HG02678 (cell line): Measurements from ENCODE around the gene TCF25.
"Not testable (repeated sequence)": the region's sequence is repeated elsewhere in the genome, so short reads cannot be mapped to it uniquely, and the experiment has no call there.

Source experiments
- ATAC-seq: cut with Tn5 transposase; IDR thresholded peaks from one replicate; pipeline ENCODE4 v1.9.1; 2021; ENCODE audit warnings: mild to moderate bottlenecking, moderate library complexity; ENCODE audit not compliant: unreplicated experiment

TCF25 gene

DNA sequence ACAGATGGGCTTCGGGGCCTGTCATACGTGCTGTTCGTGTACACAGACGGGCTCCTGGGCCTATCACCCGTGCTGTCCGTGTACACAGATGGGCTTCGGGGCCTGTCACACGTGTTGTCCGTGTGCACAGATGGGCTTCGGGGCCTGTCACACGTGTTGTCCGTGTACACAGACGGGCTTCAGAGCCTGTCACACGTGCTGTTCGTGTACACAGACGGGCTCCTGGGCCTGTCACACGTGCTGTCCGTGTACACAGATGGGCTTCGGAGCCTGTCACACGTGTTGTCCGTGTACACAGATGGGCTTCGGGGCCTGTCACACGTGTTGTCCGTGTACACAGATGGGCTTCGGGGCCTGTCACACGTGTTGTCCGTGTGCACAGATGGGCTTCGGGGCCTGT, 5.7 kb downstream of the TCF25 start:
- ATAC-seq, result not testable (repeated sequence)

DNA sequence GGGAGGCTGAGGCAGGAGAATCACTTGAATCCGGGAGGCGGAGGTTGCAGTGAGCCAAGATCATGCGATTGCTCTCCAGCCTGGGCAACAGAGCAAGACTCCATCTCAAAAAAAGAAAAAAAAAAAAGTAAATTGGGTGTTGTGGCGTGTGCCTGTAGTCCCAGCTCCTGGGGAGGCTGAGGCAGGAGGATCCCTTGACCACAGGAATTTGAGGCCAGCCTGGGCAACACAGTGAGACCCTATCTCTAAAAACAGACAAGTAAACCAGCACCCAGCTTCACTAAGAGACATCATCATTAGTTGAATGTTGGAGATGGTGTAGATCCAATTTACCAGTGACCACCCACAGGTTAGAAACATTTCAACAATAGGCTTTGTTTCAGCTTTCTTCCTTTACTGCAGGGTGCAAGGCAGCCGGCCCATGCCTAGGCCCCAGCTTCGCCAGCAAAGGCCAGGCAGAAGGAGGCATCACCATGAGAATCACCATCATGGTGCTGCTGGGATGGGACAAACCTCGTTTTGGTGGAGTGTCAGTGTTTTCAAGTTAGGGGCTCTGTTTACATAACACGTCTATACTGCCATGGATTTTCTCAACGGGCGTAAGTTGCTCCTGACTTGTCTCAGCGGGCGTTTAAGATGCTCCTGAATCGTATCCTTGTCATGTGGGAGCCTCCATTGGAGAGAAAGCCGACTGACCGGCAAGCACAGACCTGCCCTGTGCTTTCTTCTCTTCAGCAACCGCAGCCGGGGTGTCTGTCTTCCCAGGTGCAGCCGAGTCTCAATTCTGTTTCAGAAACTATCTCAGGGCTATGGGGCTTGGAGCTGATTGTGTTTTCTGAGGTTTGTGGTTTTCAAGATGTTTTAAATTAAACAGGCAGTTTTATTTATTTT, 7.3 kb downstream of the TCF25 start:
- ATAC-seq, result no peak

DNA sequence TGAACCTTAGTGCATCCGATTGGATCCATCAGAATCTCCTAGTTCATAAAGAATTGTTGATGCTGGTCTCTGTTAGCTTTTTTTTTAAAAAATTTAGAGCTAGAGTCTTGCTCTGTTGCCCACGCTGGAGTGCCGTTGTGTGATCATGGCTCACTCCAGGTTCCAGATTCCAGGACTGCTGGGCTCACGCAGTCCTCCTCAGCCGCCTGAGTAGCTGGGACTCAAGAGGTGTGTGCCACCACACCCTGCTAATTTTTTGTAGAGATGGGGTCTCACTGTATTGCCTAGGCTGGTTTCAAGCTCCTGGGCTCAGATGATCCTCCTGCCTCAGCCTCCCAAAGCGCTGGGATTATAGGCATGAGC, 8.0 kb downstream of the TCF25 start:
- ATAC-seq, result no peak

DNA sequence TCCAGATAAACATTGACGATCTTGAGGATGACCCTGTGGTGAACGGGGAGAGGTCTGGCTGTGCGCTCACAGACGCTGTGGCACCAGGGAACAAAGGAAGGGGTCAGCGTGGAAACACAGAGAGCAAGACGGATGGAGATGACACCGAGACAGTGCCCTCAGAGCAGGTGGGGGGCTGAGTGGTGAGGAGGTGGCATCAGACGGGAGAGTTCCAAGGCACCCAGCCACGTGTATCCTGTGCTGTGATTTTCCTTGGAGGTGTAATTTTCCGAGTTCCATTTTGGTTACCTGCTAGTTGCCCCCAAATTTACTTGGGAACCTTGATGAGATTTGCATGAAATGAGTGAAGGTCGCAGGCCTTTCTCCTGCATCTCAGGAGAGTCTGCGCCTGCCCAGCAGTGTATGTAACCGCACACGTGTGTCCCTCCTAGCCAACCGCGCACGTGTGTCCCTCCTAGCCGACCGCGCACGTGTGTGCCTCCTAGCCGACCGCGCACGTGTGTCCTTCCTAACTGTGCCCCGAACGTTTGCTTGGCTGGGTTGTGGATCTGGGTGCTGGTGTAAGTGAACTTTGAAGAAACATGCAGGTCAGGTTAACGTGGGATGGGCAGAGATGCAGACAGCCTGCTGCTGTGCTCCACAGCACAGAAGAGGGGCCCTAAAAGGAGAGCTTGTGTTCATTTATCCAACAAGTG, 10.1 kb downstream of the TCF25 start:
- no peak for ATAC-seq

DNA sequence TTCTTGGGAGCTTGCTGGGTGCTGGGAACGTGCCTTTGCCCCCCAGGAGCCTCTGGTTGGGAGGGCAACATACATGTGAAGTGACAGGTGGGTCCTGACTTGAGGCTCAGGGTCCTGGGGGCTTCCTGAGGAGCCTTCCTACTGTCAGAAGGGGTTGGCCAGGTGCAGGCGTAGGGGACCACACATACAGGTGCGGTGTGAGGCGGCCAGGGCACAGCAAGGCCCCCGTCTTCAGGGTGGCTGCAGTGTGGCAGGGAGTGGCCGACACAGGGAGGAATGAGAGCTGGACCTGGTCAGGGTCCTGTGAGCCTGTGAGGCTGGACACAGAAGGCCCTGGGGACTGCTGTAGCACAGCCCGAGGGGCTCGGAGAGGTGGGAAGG, 10.6 kb downstream of the TCF25 start:
- ATAC-seq, result no peak

DNA sequence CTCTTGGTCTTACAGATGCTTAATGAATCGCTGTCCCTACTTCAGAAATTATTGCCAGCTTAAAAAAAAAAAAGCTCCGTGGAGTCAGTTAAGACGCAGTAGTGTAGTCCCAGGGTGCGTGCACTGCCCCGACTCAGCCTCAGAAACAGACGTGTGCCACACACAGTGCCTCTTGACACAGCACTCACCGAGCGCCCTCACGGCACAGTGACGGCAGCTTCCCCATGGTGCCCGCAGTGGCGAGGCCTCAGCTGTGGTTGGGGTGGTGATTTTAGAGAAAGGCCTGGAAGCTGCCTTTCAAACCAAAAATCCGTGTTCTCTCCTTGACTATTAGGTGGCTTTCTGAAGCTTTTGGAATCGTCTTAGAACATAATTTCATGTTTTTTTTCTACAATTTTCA, 13.9 kb downstream of the TCF25 start:
- no peak for ATAC-seq

DNA sequence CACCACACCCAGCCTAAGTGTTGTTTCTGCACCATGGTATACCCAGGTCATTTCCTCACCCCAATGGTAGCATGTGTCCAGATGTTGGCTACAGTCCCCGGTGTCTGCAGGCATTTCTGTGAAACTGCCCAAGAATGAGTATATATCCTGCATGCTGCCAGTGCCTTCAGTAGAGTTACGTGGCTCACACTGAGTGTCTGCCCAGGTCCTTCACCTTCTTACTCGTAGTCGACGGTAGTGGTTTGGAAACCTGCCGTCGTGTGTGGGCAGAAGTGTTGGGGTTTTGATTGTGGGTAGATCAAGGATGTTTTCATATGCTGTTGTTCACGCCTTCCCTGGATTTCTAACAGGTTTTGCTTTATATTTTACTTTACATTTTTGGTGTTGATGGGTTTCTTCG, 16.8 kb downstream of the TCF25 start:
- ATAC-seq, result no peak

DNA sequence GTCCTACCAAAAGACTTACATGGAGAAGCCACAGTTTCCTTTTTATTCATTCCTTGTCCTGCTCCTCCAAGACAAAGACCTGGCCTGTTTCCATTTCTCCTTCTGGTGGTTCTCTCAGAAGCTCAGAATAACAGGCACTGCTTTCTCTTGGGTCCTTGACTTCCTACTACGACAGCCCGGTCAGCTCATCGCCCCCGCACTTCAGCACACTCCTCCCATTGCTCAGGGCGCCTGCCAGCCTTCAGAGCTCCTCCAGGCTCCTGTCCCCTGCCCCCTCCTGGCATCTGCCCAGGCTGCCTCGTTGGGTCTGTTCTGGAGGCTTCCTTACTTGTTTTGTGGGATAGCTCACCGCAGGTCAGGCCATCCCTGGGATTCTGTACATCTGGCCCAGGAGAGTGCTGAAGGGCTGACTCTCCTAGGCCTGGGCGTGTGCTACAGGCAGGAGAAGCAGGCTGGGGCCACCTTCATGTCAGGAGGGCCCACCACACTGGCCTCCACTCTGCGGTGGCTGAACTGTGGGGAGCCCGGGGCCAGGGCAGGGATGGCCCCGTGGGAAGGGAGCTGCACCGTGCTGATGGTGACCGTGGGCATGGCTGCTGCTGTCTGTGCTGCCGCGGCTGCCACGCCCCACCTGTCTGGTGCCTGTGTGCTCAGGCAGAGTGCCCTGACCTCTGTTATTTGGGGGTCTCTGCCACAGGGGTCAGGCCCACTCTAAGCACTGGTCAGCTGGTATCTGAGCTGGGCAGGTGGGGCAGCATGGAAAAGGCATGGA, 17.7 kb downstream of the TCF25 start:
- no peak for ATAC-seq

DNA sequence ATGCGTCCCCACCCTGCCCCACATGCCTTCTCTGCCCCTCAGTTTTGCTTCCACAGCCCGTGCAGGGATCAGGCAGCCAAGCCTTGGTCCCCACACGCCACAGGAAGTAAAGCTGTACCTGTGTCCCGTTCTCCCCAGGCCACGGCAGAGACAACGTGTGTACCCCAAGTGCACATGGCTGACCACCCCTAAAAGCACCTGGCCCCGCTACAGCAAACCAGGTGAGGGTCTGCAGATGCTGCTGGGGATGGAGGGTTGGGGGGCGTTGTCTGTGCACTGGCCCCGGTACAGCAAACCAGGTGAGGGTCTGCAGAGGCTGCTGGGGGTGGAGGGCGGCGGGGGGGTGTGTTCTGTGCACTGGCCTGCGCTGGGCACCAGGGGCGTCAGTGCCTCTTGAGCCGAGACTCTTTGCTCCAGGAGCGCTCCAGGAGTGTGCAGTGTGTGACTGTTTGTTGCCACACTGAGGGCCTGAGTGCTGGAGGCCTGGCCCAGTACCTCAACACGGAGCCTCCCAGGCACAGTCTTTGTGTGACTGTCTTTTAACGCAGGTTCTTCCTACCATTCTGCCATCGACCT, 18.8 kb downstream of the TCF25 start:
- ATAC-seq, result no peak

DNA sequence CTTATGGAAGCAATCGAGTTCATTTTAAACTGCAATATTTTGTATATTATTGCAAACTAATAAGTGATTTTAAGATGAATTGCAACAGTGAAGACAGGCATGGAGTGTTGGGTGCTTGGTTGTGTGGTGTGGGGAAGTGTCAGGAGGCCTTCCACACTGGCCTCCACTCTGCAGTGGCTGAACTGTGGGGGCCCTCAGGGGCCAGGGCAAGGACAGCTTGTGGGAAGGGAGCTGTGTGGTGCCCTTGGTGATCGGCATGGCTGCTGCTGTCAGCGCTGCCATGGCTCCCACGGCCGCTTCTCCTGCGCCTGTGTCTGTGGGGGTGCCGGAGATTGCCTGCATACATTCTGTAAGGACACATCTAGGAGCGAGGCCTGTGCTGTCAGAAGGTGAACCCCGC, 19.2 kb downstream of the TCF25 start:
- ATAC-seq, result no peak

DNA sequence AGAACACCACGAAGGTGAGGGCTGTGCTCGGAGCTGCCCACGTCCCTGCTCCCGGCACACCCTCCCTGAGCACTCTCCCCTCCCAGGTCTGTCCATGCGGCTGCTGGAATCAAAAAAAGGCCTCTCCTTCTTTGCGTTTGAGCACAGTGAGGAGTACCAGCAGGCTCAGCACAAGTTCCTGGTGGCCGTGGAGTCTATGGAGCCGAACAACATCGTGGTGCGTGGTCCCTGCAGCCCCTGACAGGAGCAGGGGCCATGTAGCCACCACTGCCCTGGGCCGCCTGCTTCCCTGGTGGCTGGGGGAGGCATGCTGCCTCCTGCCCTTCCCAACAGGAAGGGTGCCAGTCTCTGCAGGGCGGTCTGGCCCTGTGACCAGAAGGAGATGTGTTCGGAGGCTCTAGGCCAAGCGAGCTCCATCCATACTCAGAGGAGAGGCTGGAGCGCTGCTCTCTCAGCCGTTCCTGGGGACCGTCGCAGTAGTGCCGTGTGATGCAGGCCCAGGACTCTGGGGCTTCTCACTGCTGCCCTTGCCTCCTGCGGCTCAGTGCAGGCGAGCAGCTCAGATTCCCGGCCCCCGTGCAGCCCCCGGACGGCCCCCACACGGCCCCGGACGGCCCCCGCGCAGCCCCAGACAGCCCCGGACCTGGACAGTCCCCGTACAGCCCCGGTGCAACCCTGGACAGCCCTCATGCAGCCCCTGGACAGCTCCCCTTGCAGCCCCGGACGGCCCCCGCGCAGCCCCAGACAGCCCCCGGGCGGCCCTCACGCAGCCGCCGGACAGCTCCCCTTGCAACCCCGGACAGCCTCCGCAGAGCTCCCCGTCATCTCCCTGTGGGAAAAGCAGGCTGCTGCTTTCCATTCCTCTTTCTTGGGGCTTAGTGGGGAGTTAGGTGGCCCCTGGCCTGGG, 20.5 kb downstream of the TCF25 start:
- ATAC-seq, result no peak

DNA sequence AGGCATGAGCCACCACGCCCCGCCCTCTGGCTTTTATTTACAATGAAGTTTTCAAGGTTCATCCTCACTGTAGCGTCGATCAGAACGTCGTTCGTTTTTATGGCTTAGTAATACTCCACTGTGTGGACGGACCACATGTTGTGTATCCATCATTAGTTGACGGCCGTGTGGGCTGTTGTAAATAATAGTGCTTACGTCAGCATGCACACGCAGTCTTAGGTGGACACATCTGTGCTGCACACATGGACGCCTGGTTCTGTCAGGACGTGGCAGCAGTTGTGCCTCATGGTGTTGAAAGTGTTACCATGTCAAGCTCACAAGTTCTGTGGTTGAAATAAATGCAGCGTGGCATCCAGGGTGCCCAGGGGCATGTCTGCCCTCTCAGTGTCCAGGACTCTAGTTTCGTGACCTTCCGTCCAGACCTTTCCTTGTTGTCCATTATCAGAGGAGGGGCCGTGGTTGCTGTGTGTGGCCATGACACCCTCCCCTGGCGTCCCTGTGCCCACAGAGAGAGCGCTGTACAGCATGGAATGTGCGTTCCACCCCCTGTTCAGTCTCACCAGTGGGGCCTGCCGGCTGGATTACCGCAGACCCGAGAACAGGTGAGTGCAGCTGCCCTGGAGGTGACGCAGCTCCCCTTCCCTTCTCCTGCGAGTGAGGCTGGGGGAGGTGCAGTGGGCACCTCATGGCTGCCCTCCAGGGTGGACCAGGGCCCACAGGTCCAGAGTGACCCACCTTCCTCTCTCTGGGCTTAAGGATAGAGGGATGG, 22.3 kb downstream of the TCF25 start:
- no peak for ATAC-seq

DNA sequence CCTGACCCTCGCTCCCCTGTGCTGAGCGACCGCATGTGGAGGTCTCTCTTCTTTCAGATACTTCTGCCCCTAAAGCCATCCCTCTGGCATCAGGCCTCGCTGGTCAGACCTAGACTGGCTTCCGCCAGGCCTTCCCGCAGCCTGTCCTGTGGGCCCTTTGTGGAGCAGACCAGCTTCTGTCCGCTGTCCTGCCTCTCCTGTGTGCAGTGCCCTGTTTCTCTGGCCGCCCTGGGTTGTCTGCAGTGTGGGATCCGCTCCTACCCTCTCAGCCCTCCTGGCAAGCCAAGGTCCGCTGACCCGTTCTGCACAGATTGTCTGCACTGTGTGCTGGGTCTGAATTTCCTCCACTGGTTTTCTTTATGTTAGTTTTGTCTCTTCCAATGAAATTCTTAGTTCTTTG, 23.8 kb downstream of the TCF25 start:
- no peak for ATAC-seq

DNA sequence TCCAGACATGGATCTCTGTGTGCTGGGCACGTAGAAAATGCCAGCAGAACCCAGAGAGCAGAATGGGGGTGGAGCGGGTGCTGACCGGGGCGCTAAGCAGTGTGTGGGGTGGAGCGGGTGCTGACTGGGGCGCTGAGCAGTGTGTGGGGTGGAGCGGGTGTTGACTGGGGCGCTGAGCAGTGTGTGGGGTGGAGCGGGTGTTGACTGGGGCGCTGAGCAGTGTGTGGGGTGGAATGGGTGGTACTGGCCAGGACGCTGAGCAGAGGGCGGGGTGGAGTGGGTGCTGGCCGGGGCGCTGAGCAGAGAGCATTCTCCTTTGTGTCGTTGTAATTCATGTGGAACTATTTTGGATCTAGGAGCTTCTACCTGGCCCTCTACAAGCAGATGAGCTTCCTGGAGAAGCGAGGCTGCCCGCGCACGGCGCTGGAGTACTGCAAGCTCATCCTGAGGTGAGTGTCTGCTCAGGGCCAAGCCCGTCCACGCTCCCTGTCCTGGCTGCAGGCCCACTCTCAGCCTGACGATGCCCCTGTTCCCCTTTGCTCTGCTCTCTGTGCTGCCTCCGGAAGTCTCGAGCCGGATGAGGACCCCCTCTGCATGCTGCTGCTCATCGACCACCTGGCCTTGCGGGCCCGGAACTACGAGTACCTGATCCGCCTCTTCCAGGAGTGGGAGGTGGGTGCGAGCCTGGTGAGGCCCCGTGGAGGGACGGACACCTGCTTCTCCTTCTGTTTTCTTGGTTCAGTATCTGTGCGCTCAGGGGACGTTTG, 25.0 kb downstream of the TCF25 start:
- ATAC-seq, result no peak

DNA sequence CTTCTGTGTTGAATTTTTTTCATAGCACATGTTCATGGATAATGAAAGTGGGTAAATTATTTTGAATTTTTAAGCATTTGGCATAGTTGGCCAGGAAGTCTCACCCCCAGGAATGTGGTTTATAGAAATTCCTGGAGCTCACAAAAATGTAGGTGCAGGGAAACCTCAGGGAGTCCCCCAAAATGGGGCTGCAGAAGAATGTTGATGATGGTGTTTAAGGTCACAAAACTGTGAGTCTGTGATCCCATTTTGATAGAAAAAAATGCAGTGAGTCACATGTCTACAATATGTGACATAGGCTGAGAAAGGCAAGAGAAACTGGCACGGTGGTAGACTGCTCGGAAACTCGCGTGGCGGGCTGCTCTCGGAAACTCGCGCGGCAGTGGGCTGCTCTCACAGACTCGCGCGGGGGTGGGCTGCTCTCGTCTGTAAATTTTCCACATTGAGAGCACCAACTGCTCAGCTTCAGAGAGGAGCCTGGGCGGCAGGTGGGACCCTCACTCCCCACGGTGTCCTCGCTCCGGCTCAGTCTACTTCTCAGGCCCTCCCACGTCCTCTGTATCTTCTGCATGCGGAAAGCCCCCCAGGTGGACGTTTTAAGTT, 26.6 kb downstream of the TCF25 start:
- no peak for ATAC-seq

DNA sequence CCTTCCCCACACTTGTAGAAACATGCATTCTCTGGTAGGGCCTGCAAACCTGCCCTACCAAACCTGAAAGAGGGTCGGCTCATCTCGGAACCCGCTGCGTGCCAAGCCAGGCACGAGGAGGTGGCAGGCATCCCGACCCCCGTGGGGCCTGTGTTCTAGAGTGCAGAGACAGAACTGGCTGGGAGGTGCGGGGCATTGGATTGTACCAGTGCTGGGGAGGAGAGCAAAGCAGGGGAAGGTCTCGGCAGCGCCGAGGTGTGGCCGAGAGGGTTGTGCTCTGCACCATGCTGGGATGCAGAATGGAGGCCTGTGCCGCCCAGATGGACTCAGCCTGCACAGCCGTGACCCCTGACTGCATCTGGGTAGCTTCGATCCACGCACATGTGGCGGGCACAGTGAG, 27.5 kb downstream of the TCF25 start:
- ATAC-seq, result no peak

DNA sequence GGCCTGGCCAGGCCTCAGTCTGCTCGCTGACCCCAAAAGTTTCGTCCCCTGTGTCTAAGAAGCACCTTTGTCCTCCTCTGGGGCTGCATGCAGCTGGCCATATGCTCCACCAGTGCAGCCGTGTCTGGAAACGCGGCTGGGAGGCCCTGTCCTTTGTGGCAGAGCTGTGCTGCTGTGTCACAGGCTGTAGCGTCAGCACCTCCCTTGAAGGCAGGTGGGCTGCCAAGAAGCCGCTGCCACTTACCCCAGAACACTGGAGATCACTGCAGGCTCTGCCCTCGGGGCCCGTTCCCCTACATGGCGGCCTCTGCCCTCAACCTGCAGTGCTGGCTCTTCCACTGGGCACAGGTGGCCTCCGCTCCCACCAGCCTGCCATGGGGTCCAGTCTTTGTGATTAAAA, 29.6 kb downstream of the TCF25 start:
- ATAC-seq, result no peak

DNA sequence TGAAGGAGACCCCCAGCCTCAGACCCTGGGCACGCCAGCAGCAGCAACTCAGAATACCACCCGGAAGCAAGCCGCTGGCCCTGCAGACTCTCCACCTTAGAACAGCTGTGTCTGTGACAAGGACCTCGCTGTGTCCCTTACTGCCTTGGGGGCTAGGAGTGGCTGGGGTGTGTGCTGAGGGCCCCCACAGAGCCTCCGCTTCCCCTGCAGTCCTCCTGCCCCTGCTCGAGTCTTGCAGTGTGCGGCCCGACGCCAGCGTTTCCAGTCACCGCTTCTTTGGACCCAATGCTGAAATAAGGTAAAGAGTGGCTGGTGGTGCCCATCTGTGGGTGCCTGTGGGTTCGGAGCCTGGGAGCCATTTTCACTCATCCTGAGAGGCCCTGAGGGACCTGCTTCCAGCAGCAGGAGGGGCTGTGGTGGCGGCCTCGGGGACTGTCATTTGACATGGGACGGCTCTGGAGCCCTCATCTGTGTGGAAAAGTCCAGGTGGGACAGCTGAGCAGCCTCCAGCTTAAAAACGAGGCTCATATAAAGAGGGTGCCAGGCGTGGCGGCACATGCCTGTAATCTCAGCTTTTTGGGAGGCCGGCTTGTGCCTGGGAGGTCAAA, 30.6 kb downstream of the TCF25 start:
- no peak for ATAC-seq
